Type B pancreatic cell (in vitro differentiated cells): ENCODE measurements around the gene DSCAML1. TPM values are rescaled to one million over a fixed set of nuclear protein-coding genes. Genes with fewer than 3 reads are reported as not detected.
A peak's percentile ranks its signal among the peaks of the same experiment; 100 is the strongest.

ENCODE experiments used
- DNase-seq: peaks from one replicate; pipeline ENCODE4 v3.0.0; 2021; ENCODE audit warnings: mixed read lengths; ENCODE audit not compliant: unreplicated experiment; ENCODE audit errors: extremely low spot score
- H3K27ac Mint-ChIP-seq: 2 replicates; pipeline ENCODE4 v1.8.0; 2021; ENCODE audit warnings: mild to moderate bottlenecking, mixed read lengths
- H3K27me3 Mint-ChIP-seq: 2 replicates; pipeline ENCODE4 v1.8.0; 2021; ENCODE audit warnings: mixed read lengths
- H3K36me3 Mint-ChIP-seq: 2 replicates; pipeline ENCODE4 v1.8.0; 2021; ENCODE audit warnings: mixed read lengths
- H3K4me1 Mint-ChIP-seq: one replicate; pipeline ENCODE4 v1.8.0; 2021; ENCODE audit warnings: mixed read lengths; ENCODE audit not compliant: unreplicated experiment
- H3K4me3 Mint-ChIP-seq: 2 replicates; pipeline ENCODE4 v1.8.0; 2021; ENCODE audit warnings: mild to moderate bottlenecking, mixed read lengths
- H3K9me3 Mint-ChIP-seq: 2 replicates; pipeline ENCODE4 v1.8.0; 2021; ENCODE audit warnings: mixed read lengths
- CTCF ChIP-seq: fragments of 200-600 bp; sonication (generic); conservative IDR thresholded peaks from 2 replicates; pipeline ENCODE4 v1.5.0; 2021; ENCODE audit warnings: antibody characterized with exemption, mild to moderate bottlenecking
- total RNA-seq: library from RNA; stranded (reverse); gene quantifications from 2 replicates; pipeline ENCODE4 v1.2.1, GENCODE V29; 2021; ENCODE audit warnings: low replicate concordance

The DSCAML1 gene
- total RNA-seq, 1 donor from 2014 or later: 5.8 TPM

GRCh38 chr11:117428856-117429229, 368.2 kb downstream of the DSCAML1 start:
- DNase-seq: no peak
- Mint-ChIP-seq H3K27me3 (peaks cover 50% of the 10 kb centered on the region), H3K27ac (no peak overlapping the region), H3K4me1 (peaks cover 17% of the 10 kb centered on the region), H3K4me3 (no peak overlapping the region), H3K36me3 (no peaks in the 10 kb centered on the region), H3K9me3 (no peaks in the 10 kb centered on the region)
- no peak for TF ChIP-seq CTCF

- H3K36me3 Mint-ChIP-seq: no peaks in the 10 kb centered on the region
- H3K4me1 Mint-ChIP-seq: peaks cover 17% of the 10 kb centered on the region
- no peak for DNase-seq
Observed at GRCh38 chr11:117428186-117428855, 368.7 kb downstream of the DSCAML1 start.

GRCh38 chr11:117427356-117427874, 369.6 kb downstream of the DSCAML1 start:
- TF ChIP-seq CTCF: no peak
- Mint-ChIP-seq H3K36me3 (no peaks in the 10 kb centered on the region), H3K27me3 (peaks cover 58% of the 10 kb centered on the region), H3K27ac (no peak overlapping the region), H3K9me3 (no peaks in the 10 kb centered on the region), H3K4me1 (peaks cover 17% of the 10 kb centered on the region), H3K4me3 (no peak overlapping the region)
- DNase-seq: no peak

More at GRCh38 chr11:117428186-117428855, 368.7 kb downstream of the DSCAML1 start:
- no peak overlapping the region for H3K27ac Mint-ChIP-seq
- no peak overlapping the region for H3K4me3 Mint-ChIP-seq
- peaks cover 52% of the 10 kb centered on the region for H3K27me3 Mint-ChIP-seq
- H3K9me3 Mint-ChIP-seq: no peaks in the 10 kb centered on the region
- TF ChIP-seq CTCF: no peak

- TF ChIP-seq CTCF: no peak
- H3K4me3 Mint-ChIP-seq: no peak overlapping the region
- no peak overlapping the region for H3K27ac Mint-ChIP-seq
- H3K27me3 Mint-ChIP-seq: peaks cover 56% of the 10 kb centered on the region
- no peaks in the 10 kb centered on the region for H3K9me3 Mint-ChIP-seq
- H3K36me3 Mint-ChIP-seq: no peaks in the 10 kb centered on the region
- no peak for DNase-seq
- peaks cover 17% of the 10 kb centered on the region for H3K4me1 Mint-ChIP-seq
Observed at GRCh38 chr11:117426941-117427340, 370.1 kb downstream of the DSCAML1 start.

GRCh38 chr11:117426297-117426685, 370.7 kb downstream of the DSCAML1 start:
- peaks cover 17% of the 10 kb centered on the region for H3K4me1 Mint-ChIP-seq
- H3K9me3 Mint-ChIP-seq: no peaks in the 10 kb centered on the region
- peak overlapping the region; percentile 41 for H3K4me3 Mint-ChIP-seq
- no peaks in the 10 kb centered on the region for H3K36me3 Mint-ChIP-seq
- no peak overlapping the region for H3K27ac Mint-ChIP-seq
- TF ChIP-seq CTCF: peak; percentile 98
- peaks cover 59% of the 10 kb centered on the region for H3K27me3 Mint-ChIP-seq
- peak; percentile 89 for DNase-seq
